HG02840 (cell line): ENCODE results near the gene PIAS4.

Experiments used
- ATAC-seq: cut with Tn5 transposase; IDR thresholded peaks from one replicate; pipeline ENCODE4 v1.9.1; 2021; ENCODE audit warnings: mild to moderate bottlenecking, moderate library complexity, moderate number of reproducible peaks; ENCODE audit not compliant: unreplicated experiment, low FRiP score

PIAS4 gene

DNA sequence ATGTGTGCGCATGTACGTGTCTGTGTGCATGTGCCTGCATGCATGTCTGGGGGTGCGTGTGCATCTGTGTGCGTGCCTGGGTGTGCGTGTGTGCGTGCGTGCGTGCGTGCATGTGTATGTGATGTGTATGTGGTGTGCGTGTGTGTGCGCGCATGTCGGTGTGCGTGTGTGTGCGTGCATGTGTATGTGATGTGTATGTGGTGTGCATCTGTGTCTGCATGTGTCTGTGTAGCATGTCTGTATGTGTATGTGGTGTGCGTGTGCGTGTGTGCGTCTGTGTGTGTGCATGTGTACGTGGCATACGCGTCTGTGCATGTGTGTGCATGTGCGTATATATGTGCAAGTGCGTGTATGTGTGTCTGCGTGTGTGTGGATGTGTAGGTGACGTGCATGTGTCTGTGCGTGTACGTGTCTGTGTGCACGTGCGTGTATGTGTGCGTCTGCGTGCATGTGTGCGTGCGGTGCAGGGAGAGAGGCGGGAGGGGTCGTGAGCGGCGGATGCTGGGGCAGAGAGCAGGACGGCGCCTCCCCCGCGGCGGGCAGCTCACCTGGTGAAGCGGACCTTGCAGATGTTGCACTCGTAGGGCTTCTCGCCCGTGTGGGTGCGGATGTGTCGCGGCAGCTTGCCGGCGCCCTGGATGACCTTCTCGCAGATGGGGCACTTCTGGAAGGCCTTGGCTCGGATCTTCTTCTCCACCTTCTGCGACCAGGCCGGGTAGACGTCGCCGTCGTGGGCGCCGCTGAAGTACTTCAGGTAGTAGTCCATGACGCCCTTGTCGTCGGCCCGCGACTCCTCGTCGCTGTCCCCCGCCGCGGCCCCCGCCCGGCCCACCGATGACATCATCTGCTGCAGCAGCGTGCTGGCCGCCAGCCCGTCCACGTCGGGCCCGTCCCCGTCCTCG is 46.1 kb downstream of the PIAS4 start:
- ATAC-seq, result no peak

- ATAC-seq, result no peak
Observed at GRCh38 chr19:4054441-4055208, 47.1 kb downstream of the PIAS4 start.

GRCh38 chr19:4055209-4055552 is 47.6 kb downstream of the PIAS4 start:
- ATAC-seq, result no peak

GRCh38 chr19:4057931-4058692 is 50.6 kb downstream of the PIAS4 start:
- ATAC-seq, result no peak

DNA sequence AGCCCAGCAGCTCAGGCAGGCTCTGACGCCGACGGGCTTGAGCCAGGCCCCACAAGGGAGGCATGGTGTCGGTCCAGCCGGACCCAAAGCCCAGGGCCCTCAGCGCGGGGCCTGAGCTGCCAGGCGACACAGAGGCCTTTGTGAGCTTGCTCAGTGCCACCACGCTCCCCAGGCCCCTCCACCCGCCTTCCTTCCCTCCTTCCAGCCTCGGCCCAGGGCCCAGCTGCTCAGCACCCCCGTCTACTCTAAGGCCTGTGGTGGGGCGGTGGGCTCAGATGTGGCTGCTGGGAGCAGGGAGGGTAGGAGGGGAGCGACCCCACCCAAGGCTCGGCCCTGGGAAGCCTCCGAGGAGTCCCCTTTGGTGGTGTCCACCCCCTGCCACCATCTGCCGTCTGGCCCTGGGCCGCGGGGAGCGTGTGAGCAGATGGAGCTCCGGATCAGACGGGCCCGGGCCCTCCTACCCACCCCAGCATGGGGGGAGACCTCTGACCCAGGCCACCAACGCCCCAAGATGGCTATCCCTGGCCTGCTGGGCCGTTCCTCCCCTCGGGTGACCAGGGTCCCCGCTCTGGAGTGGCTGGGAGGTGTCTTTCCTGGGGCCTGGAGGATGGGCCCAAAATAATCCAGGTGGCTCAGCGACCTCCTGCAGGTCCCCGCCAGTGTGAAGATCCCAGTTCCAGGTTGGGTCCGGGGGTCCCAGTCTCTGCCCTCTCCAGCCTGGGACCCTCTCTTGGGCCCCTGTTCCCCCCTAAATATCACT is 51.3 kb downstream of the PIAS4 start:
- ATAC-seq, result no peak

- no peak for ATAC-seq
Observed at GRCh38 chr19:4059453-4059871, 51.9 kb downstream of the PIAS4 start.

DNA sequence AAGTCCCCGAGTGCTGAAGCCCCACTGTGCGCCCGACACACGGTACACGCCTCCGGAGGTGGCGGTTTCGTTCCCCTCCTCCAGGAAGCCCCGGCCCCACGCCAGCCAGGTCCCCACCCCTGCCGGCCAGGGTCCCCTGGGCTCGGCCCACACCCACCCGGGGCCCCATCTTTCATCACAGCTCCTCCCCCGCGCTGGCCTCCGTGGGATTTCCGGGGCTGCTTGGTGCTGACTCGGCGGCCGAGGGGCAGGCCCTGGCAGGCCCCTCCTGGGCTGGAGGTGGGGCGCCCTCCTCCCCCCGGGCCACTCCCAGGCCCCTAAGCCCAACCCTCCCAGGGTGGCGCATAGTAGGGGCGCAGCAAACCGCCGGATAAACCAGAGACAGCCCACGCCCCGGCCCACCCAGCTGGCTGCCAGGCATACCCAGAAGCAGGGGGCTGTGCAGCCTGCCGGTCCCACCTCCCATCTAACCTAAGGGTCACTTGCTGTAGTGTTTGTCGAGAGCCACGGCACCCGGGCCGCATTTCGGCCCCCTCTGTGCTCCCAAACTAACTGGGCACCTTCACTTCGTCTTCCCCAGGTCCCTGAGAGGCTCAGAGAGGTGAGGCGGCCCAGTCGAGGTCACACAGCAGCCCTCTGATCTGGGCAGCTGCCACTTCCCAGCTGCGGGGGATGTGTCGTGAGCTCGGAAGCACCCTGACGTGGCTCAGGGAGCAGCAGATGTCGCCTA is 52.5 kb downstream of the PIAS4 start:
- no peak for ATAC-seq

GRCh38 chr19:4060621-4061177 is 53.2 kb downstream of the PIAS4 start:
- no peak for ATAC-seq

DNA sequence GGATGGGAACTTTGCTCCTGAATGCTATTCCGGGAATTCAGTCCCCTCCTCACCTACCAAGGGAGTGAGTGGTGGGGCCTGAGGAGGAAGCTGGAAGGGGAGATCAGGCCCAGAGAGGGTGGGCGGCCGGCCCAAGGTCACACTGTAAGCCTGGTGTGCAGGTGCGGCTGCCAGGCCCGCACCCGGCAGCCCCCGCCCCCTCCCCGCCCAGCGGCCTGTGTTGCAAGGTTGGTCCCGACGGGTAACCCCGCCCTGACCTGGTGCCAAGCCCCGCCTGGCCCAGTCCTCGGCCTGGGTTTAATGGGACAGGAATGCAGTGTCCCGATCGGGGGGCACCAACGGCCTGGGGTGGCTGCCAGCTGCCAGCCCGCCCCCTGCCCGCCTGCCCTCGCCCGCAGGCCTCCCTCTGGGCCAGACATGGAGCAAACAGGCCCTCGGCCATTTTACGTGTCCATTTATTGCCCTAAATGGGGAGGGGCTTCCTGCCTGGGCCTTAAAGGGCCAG is 53.7 kb downstream of the PIAS4 start:
- ATAC-seq, result no peak

DNA sequence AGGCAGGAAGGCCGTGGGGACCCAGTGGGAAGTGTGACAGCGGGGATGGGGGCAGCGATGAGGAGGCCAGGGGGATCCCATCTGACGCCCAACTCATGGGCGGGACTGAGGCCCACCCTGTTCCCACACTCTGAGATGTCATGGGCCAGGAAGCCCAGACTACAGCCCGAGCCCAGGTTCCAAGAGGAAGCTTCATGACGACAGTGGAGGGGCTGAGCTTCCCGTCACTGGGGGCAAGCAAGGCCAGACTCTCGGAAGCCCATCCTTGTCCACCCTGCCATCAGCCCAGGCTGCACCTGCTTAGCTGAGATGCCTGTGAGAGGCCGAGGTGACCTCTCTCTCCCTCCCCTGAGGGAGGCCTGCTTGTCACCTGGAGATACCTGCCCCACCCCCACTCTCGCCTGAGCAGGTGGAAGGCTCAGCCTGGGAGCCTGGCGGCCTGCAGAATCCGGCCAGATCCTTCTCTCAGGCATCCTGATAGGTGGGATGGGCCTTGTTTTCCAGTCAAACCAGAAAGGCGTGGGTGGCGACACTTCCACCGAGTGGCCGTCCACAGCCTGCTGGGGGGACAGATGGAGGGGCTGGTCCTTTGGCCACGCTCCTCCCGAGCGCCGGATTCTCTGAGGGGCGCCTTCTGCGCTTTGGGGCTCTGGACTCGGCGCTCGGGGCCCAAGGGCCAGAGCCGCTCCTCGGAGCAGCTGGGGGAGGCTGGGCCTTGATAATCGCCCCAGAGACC is 54.3 kb downstream of the PIAS4 start:
- no peak for ATAC-seq

DNA sequence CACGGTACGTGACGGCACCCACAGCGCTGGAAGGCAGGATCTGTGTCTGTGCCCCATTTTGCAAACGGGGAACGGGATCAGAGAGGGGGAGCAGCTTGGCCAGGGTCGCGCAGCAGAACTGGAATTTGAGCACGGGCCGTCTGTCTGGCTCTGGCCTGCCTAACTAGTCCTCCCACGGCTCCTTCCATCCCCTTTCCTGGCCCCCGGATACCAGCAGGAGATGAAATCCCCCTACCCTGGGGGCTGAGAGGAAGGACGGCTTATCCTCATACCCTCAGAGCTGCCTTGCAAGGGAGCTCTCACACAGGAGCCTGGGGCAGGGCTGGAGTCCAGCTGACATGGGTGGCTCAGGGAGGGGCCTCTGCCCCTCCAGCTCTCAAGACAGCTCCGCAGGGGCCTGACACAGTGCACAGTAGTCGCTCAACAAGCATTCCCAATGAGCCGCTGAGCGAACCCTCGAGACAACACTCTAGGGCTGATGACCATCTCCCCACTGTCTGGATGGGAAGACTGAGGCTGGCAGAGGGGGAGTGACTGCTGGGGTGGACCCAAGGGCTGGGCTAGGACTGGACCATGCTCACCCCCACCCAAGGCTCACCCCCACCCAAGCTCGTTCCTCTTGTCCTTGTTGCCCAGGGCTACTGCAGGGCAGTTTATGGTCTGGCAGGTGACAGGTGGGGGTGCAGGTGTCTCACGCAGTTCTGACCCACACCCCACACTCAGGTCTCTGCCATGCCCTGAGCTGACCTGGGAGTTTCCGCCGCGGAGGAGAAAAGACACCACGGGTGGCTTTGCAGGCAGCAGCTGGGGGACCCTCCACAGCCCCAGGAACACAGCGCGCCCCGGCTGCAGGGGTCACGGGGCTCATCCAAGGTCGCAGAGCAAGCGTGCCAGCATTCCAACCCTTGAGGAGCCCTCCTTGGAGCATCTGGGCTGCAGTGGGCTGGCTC is 55.2 kb downstream of the PIAS4 start:
- no peak for ATAC-seq

GRCh38 chr19:4063369-4064148 is 56.0 kb downstream of the PIAS4 start:
- ATAC-seq, result no peak

DNA sequence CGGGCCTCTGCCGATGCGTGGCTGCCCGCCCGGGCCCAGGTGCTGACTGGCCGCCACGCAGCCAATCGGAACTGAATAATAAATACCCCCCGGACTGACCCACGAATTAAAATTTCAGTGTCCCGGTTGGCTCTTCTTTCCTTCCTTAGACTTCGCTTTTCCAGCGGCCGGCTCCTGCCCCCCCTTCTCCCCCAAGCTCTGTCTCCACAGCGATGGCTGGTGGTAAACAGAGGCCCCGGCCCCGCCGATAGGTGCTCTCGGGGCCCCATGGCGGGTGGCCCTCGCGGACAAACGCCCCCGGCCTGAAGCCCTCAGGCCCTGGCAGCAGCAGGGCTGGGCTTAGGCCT is 56.6 kb downstream of the PIAS4 start:
- no peak for ATAC-seq

- no peak for ATAC-seq
Observed at GRCh38 chr19:4064496-4065260, 57.1 kb downstream of the PIAS4 start.

DNA sequence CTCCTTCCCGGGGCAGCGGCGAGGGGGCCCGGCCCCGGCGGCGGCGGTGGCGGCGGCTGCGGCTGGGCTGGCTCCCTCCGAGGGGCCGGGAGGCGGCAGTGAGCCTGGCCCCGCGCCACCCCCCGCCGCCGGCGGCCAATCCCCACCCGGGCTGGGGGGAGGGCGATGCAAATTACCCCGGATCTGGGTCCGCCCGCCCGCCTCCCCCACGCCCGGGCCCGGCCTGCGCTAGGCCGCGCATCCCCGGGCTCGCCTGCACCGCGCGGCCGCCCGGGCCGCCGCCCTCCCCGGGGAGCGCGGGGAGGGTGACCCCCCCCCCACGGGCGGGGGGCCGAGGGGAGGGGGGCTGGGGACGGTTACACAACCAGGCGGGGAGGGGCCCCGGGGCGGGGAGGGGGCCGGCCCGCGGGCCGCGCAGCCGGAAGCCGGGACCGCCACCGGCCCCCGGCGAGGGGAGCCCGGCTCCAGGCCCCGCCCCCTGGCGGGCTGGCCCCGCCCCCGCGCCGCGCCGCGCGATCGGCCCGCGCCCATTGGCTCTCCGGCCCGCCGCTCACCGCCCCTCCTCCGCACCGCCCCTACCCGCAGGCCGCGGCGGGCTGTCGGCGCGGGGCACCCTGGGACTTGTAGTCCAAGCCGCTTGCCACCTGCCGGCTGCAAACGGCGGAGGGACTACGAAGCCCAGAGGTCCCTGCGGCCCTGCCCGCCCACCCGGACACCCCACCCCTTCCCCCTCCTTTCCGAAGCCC is 58.1 kb downstream of the PIAS4 start:
- peak; percentile 74 for ATAC-seq
